ENCODE measurements around the gene FGF22.

- TF ChIP-seq, protein P1, sequence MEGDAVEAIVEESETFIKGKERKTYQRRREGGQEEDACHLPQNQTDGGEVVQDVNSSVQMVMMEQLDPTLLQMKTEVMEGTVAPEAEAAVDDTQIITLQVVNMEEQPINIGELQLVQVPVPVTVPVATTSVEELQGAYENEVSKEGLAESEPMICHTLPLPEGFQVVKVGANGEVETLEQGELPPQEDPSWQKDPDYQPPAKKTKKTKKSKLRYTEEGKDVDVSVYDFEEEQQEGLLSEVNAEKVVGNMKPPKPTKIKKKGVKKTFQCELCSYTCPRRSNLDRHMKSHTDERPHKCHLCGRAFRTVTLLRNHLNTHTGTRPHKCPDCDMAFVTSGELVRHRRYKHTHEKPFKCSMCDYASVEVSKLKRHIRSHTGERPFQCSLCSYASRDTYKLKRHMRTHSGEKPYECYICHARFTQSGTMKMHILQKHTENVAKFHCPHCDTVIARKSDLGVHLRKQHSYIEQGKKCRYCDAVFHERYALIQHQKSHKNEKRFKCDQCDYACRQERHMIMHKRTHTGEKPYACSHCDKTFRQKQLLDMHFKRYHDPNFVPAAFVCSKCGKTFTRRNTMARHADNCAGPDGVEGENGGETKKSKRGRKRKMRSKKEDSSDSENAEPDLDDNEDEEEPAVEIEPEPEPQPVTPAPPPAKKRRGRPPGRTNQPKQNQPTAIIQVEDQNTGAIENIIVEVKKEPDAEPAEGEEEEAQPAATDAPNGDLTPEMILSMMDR (IDR thresholded peaks at IDR 0.05): no peak
- no peak for TF ChIP-seq POLR2A (IDR thresholded peaks at IDR 0.05)
These were observed 20.9 kb upstream of the FGF22 start for GRCh38 chr19:618674-619285.
